Measurements from ENCODE around the gene SEC24D. TPM values are rescaled to one million over a fixed set of nuclear protein-coding genes. Genes with fewer than 3 reads are reported as not detected.

The SEC24D gene
- total and polyA plus RNA-seq, 4 donors, result 11.4 to 77.2 (median 52.0) TPM

- TF ChIP-seq CTCF (IDR thresholded peaks at IDR 0.05; ENCODE audit: control extremely low read depth, extremely low read depth), result no peak
- DNase-seq (no peak), ATAC-seq (ENCODE audit: insufficient read depth, low FRiP score) (no peak)
- Histone ChIP-seq H3K4me3 (no peak overlapping the region), H3K4me1 (ENCODE audit: control insufficient read depth in 5 of 5, insufficient read depth in 5 of 5, low read length in 5 of 5) (no peaks in the 10 kb centered on the region), H3K9me3 (ENCODE audit: control insufficient read depth in 4 of 4, insufficient read depth in 3 of 4, low read length in 3 of 4) (no peaks in the 10 kb centered on the region), H3K27me3 (ENCODE audit: control insufficient read depth in 3 of 3, insufficient read depth in 3 of 3, low read length in 2 of 3) (no peaks in the 10 kb centered on the region), H3K9ac (ENCODE audit: insufficient read depth in 1 of 2, low read length in 2 of 2) (no peak overlapping the region), H3K27ac (ENCODE audit: low read depth in 1 of 2, low read length in 1 of 2) (no peak overlapping the region), H3K36me3 (ENCODE audit: control insufficient read depth in 4 of 4, insufficient read depth in 4 of 4, low read length in 4 of 4) (peaks cover 19 to 48% (median 35%) of the 10 kb centered on the region in 4 donors)
These were observed 105.2 kb downstream of the SEC24D start for GRCh38 chr4:118730683-118731082.

GRCh38 chr4:118729287-118730286, 106.3 kb downstream of the SEC24D start:
- peaks cover 24 to 52% (median 39%) of the 10 kb centered on the region in 4 donors for H3K36me3 ChIP-seq (ENCODE audit: control insufficient read depth in 4 of 4, insufficient read depth in 4 of 4, low read length in 4 of 4)
- 86% methylated on average over 6 of the region's 6 CpGs for WGBS, 2 donors

GRCh38 chr4:118727360-118727759, 108.6 kb downstream of the SEC24D start:
- no peak for ATAC-seq (ENCODE audit: insufficient read depth, low FRiP score)
- Histone ChIP-seq H3K9me3 (ENCODE audit: control insufficient read depth in 4 of 4, insufficient read depth in 3 of 4, low read length in 3 of 4) (no peaks in the 10 kb centered on the region), H3K4me3 (no peak overlapping the region), H3K27me3 (ENCODE audit: control insufficient read depth in 3 of 3, insufficient read depth in 3 of 3, low read length in 2 of 3) (no peaks in the 10 kb centered on the region), H3K36me3 (ENCODE audit: control insufficient read depth in 4 of 4, insufficient read depth in 4 of 4, low read length in 4 of 4) (peaks cover 19 to 53% (median 36%) of the 10 kb centered on the region in 4 donors), H3K27ac (ENCODE audit: low read depth in 1 of 2, low read length in 1 of 2) (no peak overlapping the region), H3K9ac (ENCODE audit: insufficient read depth in 1 of 2, low read length in 2 of 2) (no peak overlapping the region), H3K4me1 (ENCODE audit: control insufficient read depth in 5 of 5, insufficient read depth in 5 of 5, low read length in 5 of 5) (no peaks in the 10 kb centered on the region)
- no peak for DNase-seq
- 75 to 80% methylated on average over 1 of the region's 1 CpG for WGBS, 2 donors
- TF ChIP-seq CTCF (IDR thresholded peaks at IDR 0.05; ENCODE audit: control extremely low read depth, extremely low read depth), result no peak

More at GRCh38 chr4:118729287-118730286, 106.3 kb downstream of the SEC24D start:
- H3K4me3 ChIP-seq, result no peak overlapping the region
- ATAC-seq (ENCODE audit: insufficient read depth, low FRiP score) (no peak), DNase-seq (no peak)
- no peak overlapping the region for H3K27ac ChIP-seq (ENCODE audit: low read depth in 1 of 2, low read length in 1 of 2)
- H3K27me3 ChIP-seq (ENCODE audit: control insufficient read depth in 3 of 3, insufficient read depth in 3 of 3, low read length in 2 of 3), result no peaks in the 10 kb centered on the region
- no peak overlapping the region for H3K9ac ChIP-seq (ENCODE audit: insufficient read depth in 1 of 2, low read length in 2 of 2)
- no peaks in the 10 kb centered on the region for H3K9me3 ChIP-seq (ENCODE audit: control insufficient read depth in 4 of 4, insufficient read depth in 3 of 4, low read length in 3 of 4)
- TF ChIP-seq CTCF (IDR thresholded peaks at IDR 0.05; ENCODE audit: control extremely low read depth, extremely low read depth), result no peak
- no peaks in the 10 kb centered on the region for H3K4me1 ChIP-seq (ENCODE audit: control insufficient read depth in 5 of 5, insufficient read depth in 5 of 5, low read length in 5 of 5)
